Vagina (tissue), 2 donors: ENCODE measurements around the gene CD81.

ENCODE experiments used
- CTCF ChIP-seq, 3 experiments: fragments of 450-650 bp in 2 of 3; fragments of 200-600 bp in 1 of 3; sonication (generic) in 1 of 3; IDR thresholded peaks; one replicate each; pipeline ENCODE4 v1.5.1; 2017 to 2019; ENCODE audit warnings: antibody characterized with exemption in 3 of 3, mild to moderate bottlenecking in 2 of 3, moderate library complexity in 2 of 3
- POLR2A ChIP-seq, 2 donors: fragments of 450-650 bp; IDR thresholded peaks; one replicate each; pipeline ENCODE4 v1.6.1; 2017; ENCODE audit warnings: antibody characterized with exemption in 2 of 2, mild to moderate bottlenecking in 2 of 2, moderate library complexity in 2 of 2
- POLR2AphosphoS5 ChIP-seq, 2 donors: sonication (generic); formaldehyde crosslinking; IDR thresholded peaks; one replicate each; pipeline ENCODE4 v1.9.0; 2017; ENCODE audit warnings: antibody characterized with exemption in 2 of 2, mild to moderate bottlenecking in 2 of 2, low read depth in 1 of 2; ENCODE audit not compliant: insufficient read depth in 1 of 2

GRCh38 chr11:2423157-2424025, 46.3 kb downstream of the CD81 start:
- no peak for TF ChIP-seq CTCF (IDR thresholded peaks at IDR 0.05)
- TF ChIP-seq POLR2A (IDR thresholded peaks at IDR 0.05): no peak
- TF ChIP-seq POLR2AphosphoS5 (IDR thresholded peaks at IDR 0.05; ENCODE audit: insufficient read depth in 1 of 2, low read depth in 1 of 2): no peak
